Fibroblast of lung (primary cell): ENCODE results near the gene IGHMBP2.

Experiments used
- EZH2 ChIP-seq: IDR thresholded peaks from 2 replicates; pipeline ENCODE4 v1.5.1; 2012; ENCODE audit warnings: low read length, control low read depth, mild to moderate bottlenecking; ENCODE audit errors: missing control alignments
- TF ChIP-seq, protein P1 (sequence below), 2 donors: IDR thresholded peaks in 1 of 2; conservative IDR thresholded peaks in 1 of 2; 1 replicate in 1 of 2; 2 replicates in 1 of 2; pipeline ENCODE4 v1.5.1; 2011 to 2012; ENCODE audit warnings: low read length in 2 of 2, control low read depth in 1 of 2, inconsistent platforms in 1 of 2, low read depth in 1 of 2, mild to moderate bottlenecking in 1 of 2

DNA sequence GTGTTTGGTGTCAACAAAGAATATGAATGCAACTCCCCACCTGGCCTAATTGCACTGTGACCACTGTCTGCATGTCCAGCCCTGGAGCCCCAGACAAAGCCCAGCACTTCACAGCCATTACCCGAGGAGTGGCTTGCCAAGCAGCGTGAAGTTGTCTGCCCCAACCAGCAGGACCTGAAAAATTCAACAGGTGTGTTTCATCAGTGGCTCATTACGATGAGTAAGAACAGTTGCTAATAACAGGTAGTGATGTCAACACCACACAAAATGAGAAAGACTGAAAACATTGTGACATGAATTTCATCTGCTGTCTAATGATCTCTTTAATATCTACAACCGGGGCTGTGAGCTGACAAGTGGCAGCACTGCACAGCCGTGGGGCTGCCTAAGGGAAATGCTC is 10.4 kb upstream of the IGHMBP2 start:
- TF ChIP-seq, protein P1, sequence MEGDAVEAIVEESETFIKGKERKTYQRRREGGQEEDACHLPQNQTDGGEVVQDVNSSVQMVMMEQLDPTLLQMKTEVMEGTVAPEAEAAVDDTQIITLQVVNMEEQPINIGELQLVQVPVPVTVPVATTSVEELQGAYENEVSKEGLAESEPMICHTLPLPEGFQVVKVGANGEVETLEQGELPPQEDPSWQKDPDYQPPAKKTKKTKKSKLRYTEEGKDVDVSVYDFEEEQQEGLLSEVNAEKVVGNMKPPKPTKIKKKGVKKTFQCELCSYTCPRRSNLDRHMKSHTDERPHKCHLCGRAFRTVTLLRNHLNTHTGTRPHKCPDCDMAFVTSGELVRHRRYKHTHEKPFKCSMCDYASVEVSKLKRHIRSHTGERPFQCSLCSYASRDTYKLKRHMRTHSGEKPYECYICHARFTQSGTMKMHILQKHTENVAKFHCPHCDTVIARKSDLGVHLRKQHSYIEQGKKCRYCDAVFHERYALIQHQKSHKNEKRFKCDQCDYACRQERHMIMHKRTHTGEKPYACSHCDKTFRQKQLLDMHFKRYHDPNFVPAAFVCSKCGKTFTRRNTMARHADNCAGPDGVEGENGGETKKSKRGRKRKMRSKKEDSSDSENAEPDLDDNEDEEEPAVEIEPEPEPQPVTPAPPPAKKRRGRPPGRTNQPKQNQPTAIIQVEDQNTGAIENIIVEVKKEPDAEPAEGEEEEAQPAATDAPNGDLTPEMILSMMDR (conservative IDR thresholded peaks at IDR 0.05 in 1 of 2, IDR thresholded peaks at IDR 0.05 in 1 of 2; ENCODE audit: low read depth in 1 of 2, low read length in 2 of 2), result no peak
- no peak for TF ChIP-seq EZH2
